COR-L47 (cell line): ENCODE data around the gene PILRA.
"Not testable (repeated sequence)": the region's sequence is repeated elsewhere in the genome, so short reads cannot be mapped to it uniquely, and the experiment has no call there.

Source experiments
- DNase-seq: peaks from one replicate; lab custom pipeline; 2025; lab: John Stamatoyannopoulos, UW

PILRA gene

DNA sequence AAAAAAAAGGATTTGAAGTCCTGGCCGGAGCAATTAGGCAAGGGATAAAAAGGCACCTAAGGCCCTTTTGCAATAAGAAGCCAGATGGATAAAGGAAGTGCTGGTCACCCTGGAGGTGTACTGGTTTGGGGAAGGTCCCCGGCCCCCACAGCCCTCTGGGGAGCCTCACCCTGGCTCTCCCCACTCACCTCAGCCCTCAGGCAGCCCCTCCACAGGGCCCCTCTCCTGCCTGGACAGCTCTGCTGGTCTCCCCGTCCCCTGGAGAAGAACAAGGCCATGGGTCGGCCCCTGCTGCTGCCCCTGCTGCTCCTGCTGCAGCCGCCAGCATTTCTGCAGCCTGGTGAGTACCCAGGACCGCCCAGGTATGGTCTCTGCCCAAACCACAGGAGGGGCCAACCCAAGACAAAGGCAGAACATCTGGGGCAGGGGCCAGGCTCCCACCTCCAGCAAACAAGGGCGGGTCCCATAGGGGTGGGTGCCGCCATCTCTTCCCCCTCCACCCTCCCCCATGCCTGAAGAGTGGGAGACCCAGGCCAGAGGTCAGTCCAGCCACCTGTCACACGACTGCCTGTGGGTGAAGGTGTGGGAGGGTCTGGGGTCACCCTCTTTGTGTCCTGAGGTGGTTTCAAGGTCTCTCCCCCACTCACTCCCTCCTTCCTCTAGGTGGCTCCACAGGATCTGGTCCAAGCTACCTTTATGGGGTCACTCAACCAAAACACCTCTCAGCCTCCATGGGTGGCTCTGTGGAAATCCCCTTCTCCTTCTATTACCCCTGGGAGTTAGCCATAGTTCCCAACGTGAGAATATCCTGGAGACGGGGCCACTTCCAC is 15.0 kb upstream of the PILRA start, which contains the start of gene PILRB:
PILRB (plus strand) TSS at position 91 of the 830 bp plus-strand sequence; CDS start at position 277, 186 bp downstream.
- DNase-seq: no peak

DNA sequence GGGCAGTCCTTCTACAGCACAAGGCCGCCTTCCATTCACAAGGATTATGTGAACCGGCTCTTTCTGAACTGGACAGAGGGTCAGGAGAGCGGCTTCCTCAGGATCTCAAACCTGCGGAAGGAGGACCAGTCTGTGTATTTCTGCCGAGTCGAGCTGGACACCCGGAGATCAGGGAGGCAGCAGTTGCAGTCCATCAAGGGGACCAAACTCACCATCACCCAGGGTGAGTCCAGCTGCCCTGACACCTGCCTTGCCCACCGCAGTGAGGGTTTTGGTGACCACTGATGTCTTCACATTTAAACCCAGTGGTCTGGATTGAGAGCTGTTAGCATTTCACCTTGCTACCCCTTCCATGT is 14.5 kb upstream of the PILRA start:
- DNase-seq: no peak

DNA sequence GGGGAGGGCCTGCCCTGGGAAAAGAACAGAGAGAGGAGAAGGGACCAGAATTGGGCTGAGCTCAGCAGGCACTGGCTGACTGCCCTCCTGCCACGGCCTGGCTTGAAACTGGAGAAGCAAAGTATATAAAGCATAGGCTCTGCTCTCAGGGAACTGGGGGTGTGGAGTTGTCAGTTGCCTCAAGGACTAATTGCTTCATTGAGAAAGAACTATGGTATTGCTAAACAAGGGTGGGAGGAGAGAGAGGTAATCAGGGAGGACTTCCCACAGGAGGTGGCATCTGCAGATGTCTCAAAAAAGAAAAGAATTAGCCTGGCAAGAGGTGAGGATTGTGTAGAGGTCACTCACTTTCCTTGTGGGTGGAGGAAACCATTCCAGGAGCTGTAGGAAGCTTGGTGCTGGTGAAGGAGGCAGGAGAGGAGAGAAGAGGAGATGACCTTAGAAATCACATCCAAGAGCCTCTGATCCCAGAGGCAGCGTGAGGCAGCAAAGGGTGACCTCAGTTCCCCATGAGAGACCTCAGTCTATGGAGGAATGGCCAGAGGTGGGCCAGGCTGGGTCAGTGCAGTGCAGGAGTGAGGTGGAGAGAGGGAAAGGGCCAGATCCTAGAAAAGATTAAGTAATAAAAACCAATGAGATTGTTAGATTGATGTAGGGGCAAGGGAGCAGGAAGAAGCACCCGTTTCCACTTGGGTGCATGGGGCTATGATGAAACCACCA is 13.0 kb upstream of the PILRA start:
- no peak for DNase-seq

DNA sequence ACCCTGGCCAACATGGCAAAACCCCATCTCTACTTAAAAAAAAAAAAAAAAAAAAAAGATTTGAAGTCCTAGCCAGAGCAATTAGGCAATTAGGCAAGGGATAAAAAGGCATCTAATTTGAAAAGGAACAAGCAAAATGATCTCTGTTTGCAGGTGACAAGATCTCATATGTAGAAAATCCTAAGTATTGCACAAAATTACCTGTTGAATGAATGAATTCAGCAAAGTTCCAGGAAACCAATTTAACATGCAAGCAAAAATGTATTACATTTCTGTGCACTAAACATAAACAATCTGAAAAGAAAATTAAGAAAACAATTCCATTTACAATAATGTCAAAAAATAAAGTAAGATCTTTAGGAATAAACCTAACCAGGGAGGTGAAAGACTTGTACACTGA is 10.2 kb upstream of the PILRA start:
- no peak for DNase-seq

DNA sequence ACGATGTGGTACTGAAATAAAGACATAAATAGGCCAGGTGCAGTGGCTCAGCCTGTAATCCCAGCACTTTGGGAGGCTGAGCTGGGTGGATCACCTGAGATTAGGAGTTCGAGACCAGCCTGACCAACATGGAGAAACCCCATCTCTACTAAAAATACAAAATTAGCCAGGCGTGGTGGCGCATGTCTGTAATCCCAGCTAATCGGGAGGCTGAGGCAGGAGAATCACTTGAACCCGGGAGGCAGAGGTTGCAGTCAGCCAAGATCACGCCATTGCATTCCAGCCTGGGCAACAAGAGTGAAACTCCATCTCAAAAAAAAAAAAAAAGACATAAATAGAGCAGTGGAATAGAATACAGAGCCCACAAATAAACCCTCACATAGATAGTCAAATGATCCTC is 9.5 kb upstream of the PILRA start:
- not testable (repeated sequence) for DNase-seq

DNA sequence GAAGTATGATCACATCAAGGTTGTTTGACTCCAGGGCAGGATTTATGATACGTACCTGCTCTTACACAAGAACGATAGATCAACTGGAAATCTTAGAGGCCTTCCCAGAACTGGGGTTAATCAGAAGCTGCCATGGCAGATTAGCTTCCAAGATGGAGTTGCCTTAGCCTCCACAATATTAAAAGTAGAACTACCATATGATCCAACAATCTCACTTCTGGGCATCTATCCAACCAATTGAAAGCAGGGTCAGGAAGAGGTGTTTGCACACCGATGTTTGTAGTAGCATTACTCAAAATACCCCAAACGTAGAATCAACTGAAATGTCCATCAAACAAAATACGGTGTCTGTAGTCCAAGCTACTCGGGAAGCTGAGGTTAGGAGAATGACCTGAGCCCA is 8.8 kb upstream of the PILRA start:
- DNase-seq: no peak

DNA sequence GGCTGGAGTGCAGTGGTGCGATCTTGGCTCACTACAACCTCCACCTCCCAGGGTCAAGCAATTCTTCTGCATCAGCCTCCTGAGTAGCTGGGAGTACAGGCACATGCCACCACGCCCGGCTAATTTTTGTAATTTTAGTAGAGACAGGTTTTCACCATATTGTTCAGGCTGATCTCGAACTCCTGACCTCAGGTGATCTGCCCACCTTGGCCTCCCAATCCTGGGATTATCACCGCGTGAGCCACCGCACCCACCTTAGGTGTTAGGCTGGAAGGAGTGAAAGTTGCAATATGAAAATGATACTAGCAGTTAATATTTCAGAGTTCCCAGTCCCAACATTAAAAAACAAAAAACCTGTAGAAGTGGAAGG is 7.3 kb upstream of the PILRA start:
- not testable (repeated sequence) for DNase-seq

DNA sequence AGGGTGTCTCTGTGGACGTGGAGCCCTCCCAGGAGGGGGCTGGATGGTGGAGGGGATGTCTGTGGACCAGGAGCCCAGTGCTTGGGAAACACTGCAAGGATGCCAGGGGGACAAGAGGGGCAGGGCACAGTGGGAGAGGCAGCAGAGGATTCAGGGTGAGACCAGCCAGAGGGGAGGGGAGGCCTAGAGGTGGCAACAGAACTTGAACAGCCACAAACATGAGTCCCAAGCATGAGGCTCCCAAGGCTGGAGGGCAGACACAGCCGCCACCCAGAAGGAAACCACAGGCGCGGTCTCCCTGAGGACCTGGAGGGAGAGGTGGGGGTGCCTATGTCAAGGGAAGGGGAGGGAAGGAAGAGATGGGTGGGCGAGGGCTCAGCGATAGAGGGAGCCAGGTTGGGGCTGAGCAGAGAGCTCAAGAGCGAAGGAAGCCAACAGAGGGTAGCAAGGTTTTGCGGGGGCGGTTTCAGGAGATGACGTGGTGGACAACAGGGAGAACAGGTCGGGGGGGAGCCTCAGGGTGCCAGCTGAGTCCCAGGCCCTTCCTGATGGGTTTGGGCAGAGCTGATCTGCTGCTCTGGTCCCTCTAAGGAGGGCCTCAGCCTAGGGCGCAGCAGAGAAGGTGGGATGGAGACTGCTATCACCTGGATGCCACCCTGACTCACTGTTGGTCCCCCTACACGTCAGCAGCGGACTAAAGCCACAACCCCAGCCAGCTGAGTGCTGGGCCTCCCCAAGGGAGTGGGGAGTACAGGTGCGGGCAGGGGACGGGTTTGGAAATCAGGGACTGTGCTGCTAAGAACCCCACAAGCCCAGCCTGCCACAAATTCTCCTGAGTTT is 6.7 kb upstream of the PILRA start:
- no peak for DNase-seq

DNA sequence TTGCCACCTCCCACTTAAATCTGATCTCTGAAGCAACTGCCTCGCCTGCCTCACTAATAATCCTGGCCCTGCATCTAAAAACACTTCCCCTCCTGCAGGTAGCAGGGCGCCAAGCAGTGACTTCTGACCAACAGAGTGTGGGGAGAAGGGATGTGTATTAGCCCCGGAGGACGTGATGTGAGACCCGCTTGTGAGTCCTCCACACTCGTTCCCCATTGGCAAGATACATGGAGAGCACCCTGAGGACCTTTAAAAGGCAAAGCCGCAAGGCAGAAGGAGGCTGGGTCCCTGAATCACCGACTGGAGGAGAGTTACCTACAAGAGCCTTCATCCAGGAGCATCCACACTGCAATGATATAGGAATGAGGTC is 6.1 kb upstream of the PILRA start:
- no peak for DNase-seq

DNA sequence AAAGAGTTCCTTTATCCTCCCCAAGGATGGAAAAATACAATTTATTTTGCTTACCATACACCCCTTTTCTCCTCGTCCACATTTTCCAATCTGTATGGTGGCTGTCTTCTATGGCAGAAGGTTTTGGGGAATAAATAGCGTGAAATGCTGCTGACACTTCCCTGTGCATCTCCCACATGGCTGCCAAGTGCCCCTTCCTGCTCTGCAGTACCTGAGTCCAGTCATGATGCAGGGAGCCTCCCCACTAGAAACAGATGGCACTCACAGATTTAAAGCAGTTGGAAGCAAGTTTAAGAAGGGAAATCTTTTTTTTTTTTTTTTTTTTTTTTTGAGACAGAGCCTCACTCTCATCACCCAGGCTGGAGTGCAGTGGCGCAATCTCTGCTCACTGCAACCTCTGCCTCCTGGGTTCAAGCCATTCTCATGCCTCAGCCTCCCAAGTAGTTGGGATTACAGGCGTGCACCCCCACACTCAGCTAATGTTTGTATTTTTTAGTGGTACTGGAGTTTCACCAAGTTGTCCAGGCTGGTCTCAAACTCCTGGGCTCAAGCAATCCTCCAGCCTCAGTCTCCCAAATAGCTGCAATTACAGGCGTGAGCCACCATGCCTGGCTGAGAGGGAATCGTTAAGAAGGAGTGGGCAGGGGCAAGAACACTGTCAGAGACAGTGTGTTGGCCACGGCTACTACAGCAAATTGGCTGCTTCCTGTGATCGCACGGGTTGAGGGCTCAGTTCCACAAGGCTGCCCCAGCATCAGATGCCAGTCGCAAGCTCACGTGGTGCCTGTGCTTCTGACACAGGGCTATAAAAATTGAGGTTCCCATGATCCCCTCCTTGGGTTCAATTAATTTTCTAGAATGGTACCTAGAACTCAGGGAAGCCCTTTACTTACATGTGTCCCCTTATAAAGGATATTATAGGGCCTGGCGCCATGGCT is 5.3 kb upstream of the PILRA start:
- no peak for DNase-seq

DNA sequence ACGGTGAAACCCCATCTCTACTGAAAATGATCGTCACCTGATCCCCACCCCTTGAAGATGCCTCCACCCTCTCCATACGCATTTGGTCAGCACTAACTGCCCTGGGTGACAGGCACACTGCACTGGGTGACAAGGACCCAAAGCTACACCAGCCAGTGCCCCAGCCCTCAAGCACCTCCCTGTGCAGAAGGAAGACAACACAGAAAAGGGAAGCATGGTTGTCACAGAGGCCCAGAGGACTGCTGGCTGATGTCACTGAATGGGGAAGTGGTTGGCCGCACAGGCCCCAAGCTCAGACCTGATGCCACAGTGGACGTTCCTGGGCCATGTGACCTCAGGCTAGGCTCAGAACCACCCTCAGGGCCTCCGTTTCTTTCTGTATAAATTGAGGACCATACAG is 4.2 kb upstream of the PILRA start:
- DNase-seq: no peak

DNA sequence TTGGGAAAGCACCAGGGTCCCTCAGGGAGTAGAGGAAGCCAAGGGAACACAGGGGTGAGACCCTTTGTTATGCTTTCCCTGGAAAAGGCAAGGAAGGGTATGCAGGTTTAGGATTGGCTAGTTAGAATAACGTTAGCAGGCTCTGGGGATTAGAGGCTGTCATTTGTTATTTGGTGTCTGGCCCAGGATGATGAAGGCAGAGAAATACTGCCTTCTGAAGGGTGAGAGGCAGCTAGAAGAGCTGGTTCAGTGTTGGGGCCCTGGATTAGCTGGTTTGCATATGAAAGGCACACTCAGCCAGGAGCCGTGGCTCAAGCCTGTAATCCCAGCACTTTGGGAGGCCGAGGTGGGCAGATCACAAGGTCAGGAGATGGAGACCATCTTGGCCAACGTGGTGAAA is 3.0 kb upstream of the PILRA start:
- no peak for DNase-seq

DNA sequence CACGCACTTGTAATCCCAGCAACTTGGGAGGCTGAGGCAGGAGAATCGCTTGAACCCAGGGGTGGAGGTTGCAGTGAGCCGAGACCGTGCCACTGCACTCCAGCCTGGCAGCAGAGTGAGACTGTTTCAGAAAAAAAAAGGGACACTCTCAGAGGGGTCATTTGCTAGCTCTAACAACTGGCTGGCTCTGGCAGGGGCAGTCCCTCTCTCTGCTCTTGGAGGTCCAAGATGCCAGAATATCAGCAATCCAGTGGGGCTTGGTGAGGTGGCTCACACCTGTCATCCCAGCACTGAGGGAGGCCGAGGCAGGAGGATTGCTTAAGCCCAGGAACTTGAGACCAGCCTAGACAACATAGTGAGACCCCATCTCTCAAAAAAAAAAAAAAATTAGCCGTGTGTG is 2.5 kb upstream of the PILRA start:
- no peak for DNase-seq

DNA sequence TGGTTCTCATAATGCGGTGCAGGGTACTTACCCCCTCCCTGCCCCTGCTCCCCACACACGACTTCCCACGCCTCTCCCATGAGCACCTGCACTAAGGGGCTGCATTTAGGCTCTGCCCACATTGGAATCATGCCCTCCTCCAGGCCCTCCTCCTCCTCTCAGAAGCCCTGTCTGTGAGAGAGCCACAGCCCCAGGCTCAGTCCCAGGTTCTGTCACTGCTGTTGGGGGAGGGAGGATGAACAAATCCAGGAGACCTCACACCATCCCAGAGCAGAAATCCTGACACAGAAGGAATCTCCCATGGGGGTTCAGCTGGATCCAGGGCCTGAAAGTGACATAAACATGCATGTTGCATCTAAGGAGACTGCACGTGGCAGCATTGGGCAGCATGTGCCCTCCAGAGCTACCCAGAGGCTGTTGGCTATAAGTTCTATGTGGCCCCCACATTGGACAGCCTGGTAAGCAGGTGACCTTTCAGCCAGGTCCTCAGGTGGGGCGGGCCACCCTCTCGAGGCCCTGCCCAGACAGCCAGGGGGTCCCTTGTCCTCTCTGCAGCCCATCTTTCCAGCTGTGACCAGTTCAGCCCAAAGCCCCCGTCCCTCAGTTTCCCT is 1.6 kb upstream of the PILRA start:
- no peak for DNase-seq

DNA sequence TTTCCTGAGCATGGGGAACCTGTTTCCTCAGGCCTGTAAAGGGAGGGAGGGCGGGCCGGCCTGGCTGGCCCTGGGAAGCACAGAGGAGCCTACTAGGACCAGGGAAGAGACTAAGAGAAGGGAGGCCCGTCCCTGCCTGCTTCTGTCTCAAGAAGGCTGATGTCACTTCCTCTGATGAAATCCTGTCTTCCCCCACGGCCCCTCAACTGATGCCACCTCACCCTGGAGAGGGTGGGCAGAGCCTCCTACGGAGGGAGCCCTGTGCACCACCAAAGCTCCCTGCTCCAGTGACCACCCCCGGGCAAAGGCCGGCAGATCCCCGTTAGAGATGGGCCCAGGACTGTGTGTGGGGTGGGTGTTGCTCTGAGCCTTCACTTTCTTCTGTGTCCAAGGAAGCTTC is 1.0 kb upstream of the PILRA start:
- DNase-seq: no peak

DNA sequence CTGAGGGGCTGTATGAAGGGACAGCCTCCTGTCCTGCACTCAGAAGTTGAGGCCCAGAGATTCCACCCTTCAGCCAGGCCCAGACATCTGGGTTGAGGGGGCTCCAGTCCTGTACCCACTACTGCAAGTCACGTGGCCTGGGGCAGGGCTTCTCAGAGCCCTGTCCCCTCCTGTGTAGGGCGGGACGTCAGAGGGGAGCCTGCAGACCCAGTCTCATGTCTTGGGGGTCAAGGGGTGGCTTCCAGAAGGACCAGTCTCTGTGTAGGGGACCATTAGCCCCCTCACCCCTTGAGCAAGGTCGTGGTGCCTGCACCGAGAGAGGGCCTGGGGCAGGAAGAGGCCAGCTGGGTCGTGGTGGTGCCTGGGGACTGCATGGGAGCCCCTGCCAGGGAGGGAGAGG is 593 bp upstream of the PILRA start:
- DNase-seq: no peak

DNA sequence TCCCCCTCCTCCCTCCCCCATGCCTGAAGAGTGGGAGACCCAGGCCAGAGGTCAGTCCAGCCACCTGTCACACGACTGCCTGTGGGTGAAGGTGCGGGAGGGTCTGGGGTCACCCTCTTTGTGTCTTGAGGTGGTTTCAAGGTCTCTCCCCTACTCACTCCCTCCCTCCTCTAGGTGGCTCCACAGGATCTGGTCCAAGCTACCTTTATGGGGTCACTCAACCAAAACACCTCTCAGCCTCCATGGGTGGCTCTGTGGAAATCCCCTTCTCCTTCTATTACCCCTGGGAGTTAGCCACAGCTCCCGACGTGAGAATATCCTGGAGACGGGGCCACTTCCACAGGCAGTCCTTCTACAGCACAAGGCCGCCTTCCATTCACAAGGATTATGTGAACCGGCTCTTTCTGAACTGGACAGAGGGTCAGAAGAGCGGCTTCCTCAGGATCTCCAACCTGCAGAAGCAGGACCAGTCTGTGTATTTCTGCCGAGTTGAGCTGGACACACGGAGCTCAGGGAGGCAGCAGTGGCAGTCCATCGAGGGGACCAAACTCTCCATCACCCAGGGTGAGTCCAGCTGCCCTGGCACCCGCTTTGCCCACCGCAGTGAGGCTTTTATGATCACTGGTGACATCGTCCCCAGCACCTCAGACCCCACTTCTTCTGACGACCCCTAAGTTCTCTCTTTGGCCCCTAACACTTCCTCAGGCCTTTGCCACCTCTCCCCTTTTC is 747 bp downstream of the PILRA start:
- DNase-seq: not testable (repeated sequence)

DNA sequence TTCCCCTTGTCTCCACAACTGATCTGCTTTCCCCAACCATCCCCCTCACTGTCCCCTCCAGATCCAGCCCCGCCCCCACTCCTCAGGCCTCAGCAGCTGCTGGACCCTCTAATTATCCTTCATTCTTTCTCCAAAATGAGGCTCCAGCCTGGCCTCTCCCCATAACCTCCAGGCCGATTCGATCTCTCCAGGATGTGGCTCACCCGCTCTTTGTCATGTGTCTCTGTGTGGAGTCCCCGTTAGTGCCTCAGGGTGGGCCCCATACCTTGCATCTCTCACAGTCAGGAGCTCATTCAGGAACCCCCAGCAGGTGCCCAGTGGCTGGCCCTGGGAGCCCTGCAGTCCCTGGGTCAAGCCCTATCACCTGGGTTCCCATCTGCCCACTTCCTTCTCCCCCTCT is 1.3 kb downstream of the PILRA start:
- DNase-seq: no peak

DNA sequence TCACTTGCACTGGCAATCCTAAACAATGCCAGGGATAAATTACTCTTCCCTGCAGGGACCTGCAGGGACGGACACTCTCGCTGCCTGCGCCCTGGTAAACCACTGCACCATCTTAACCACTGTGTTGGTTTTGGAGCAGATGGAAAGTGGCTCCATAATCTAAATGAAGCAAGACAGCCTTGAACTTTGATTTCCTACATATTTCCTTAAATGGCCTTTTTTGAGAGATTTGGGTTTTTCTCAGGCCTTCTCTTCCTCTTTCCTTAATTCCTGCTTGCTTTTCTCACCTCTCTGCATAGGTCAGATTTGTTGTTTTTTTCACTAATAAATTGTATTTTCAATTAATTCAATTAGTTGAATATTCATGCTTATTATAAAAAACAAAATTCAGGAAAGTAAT is 2.8 kb downstream of the PILRA start:
- DNase-seq: no peak

DNA sequence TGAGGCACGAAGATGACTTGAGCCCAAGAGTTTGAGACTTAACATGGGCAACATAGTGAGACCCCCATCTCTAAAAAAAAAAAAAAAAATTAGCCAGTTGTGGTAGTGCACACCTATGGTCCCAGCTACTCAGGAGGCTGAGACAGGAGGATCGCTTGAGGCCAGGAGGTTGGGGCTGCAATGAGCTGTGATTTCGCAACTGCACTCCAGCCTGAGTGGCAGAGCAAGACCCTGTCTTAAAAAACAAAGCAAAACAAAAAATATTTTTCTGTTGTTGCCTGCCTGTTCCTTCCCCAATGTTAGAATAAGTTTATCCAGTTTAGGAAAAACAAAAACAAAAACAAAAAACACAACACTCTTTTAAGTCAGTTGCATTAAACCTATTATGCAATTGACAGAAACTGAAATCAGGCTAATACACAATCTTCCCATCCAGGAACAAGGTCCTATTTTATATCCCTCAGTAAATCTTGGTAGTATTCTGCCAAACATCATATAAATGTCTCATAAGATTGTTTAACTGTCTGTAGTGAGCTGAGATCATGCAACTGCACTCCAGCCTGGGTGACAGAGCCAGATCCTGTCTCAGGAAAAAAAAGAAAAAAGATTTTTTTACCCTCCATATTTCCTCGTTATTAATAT is 4.9 kb downstream of the PILRA start:
- no peak for DNase-seq
